Liver (tissue), 9 donors: ENCODE measurements around the gene TENM3. TPM values are rescaled to one million over a fixed set of nuclear protein-coding genes. Genes with fewer than 3 reads are reported as not detected.

Experiments used
- DNase-seq: peaks from one replicate; pipeline ENCODE4 v3.0.0-alpha.2; 2017; ENCODE audit warnings: low spot score
- H3K27ac ChIP-seq, 2 donors: one replicate each; pipeline ENCODE4 v1.7.0; 2013; ENCODE audit warnings: inconsistent platforms in 2 of 2, low read length in 2 of 2, control low read depth in 1 of 2, low read depth in 1 of 2, mild to moderate bottlenecking in 1 of 2
- H3K27me3 ChIP-seq, 4 donors: one replicate each; pipeline versions ENCODE4 v1.6.1 to v1.7.0; 2013; ENCODE audit warnings: low read length in 3 of 4, inconsistent platforms in 1 of 4, mild to moderate bottlenecking in 1 of 4, moderate library complexity in 1 of 4; ENCODE audit not compliant: control insufficient read depth in 4 of 4, insufficient read depth in 4 of 4
- H3K36me3 ChIP-seq, 4 donors: one replicate each; pipeline versions ENCODE4 v1.6.1 to v1.7.0; 2013; ENCODE audit warnings: low read length in 3 of 4, mild to moderate bottlenecking in 3 of 4, low read depth in 1 of 4, moderate library complexity in 1 of 4; ENCODE audit not compliant: control insufficient read depth in 4 of 4, insufficient read depth in 3 of 4
- H3K4me1 ChIP-seq, 4 donors: one replicate each; pipeline versions ENCODE4 v1.6.1 to v1.7.0; 2013; ENCODE audit warnings: low read length in 3 of 4, mild to moderate bottlenecking in 3 of 4, moderate library complexity in 1 of 4; ENCODE audit not compliant: control insufficient read depth in 4 of 4, insufficient read depth in 4 of 4
- H3K4me3 ChIP-seq, 3 donors: one replicate each; pipeline versions ENCODE4 v1.6.1 to v1.7.0; 2013; ENCODE audit warnings: low read length in 3 of 3, control low read depth in 1 of 3, low read depth in 1 of 3, mild to moderate bottlenecking in 1 of 3
- H3K9ac ChIP-seq, 2 donors: one replicate each; pipeline ENCODE4 v1.7.0; 2013; ENCODE audit warnings: low read length in 2 of 2, mild to moderate bottlenecking in 2 of 2, moderate library complexity in 2 of 2, control low read depth in 1 of 2, low read depth in 1 of 2
- H3K9me3 ChIP-seq, 4 donors: one replicate each; pipeline versions ENCODE4 v1.6.1 to v1.7.0; 2013; ENCODE audit warnings: low read length in 3 of 4; ENCODE audit not compliant: control insufficient read depth in 4 of 4
- FOXA2 ChIP-seq: IDR thresholded peaks from 2 replicates; pipeline ENCODE4 v1.6.1; 2016; ENCODE audit warnings: antibody characterized with exemption
- GABPA ChIP-seq, 2 donors: IDR thresholded peaks in 1 of 2; conservative IDR thresholded peaks in 1 of 2; 2 replicates each; pipeline ENCODE4 v1.6.1; 2016; ENCODE audit warnings: antibody characterized with exemption in 2 of 2, mild to moderate bottlenecking in 1 of 2, moderate library complexity in 1 of 2
- HNF4A ChIP-seq, 2 donors: conservative IDR thresholded peaks; 2 replicates each; pipeline ENCODE4 v1.6.1; 2016; ENCODE audit warnings: antibody characterized with exemption in 2 of 2, mild to moderate bottlenecking in 2 of 2
- HNF4G ChIP-seq: IDR thresholded peaks from 2 replicates; pipeline ENCODE4 v1.6.1; 2016; ENCODE audit warnings: antibody characterized with exemption
- NR2F2 ChIP-seq: IDR thresholded peaks from 2 replicates; pipeline ENCODE4 v1.6.1; 2016; ENCODE audit warnings: antibody characterized with exemption
- RAD21 ChIP-seq, 2 donors: IDR thresholded peaks; 2 replicates each; pipeline ENCODE4 v1.6.1; 2016; ENCODE audit warnings: antibody characterized with exemption in 2 of 2, mild to moderate bottlenecking in 2 of 2
- RXRA ChIP-seq, 2 donors: IDR thresholded peaks; 2 replicates each; pipeline ENCODE4 v1.6.1; 2017 to 2018; ENCODE audit warnings: antibody characterized with exemption in 2 of 2, mild to moderate bottlenecking in 1 of 2
- TAF1 ChIP-seq: conservative IDR thresholded peaks from 2 replicates; pipeline ENCODE4 v1.6.1; 2016; ENCODE audit warnings: antibody characterized with exemption, mild to moderate bottlenecking
- YY1 ChIP-seq: IDR thresholded peaks from 2 replicates; pipeline ENCODE4 v1.6.1; 2016; ENCODE audit warnings: antibody characterized with exemption, mild to moderate bottlenecking
- WGBS: extraction: QIAGEN DNeasy Blood & Tissue Kit; methylation state at CpG from one replicate; pipeline ENCODE4 v1.1.7; 2013; 5-methylcytosine and 5-hydroxymethylcytosine counted together
- polyA plus RNA-seq, 2 donors: library from polyadenylated mRNA; stranded (reverse) in 1 of 2; unstranded in 1 of 2; fragments of 200-250 nt in 1 of 2; fragments of >200 nt in 1 of 2; fragmentation: Nextera tagmentation in 1 of 2; extraction: Ambion mirVana in 1 of 2; gene quantifications; one replicate each; pipeline versions ENCODE4 v1.2.1 to v1.2.3, GENCODE V29; 2013 to 2015
- total RNA-seq, 2 donors: library from RNA; depleted of rRNA; stranded (reverse); fragments of >200 nt; gene quantifications; one replicate each; pipeline ENCODE4 v1.2.3, GENCODE V29; 2014
- TF ChIP-seq, protein P1 (sequence below): IDR thresholded peaks from 2 replicates; pipeline ENCODE4 v1.6.1; 2016; ENCODE audit warnings: antibody characterized with exemption, mild to moderate bottlenecking
- TF ChIP-seq, protein P2 (sequence below): IDR thresholded peaks from 2 replicates; pipeline ENCODE4 v1.6.1; 2016; ENCODE audit warnings: antibody characterized with exemption
- TF ChIP-seq, protein P3 (sequence below): fragments of 150-350 bp; IDR thresholded peaks from 2 replicates; pipeline ENCODE4 v1.5.1; 2017; ENCODE audit warnings: improper control_type of control experiment, low read depth, low read length; ENCODE audit not compliant: missing input control
- TF ChIP-seq, protein P4 (sequence below): IDR thresholded peaks from 2 replicates; pipeline ENCODE4 v1.6.1; 2016; ENCODE audit warnings: antibody characterized with exemption
- donor health status: healthy.
- donor health status: healthy.
- donor health status: healthy.
- donor health status: healthy.
- donor health status: healthy.

The TENM3 gene
- total and polyA plus RNA-seq, 4 donors: 0.32 to 16.8 (median 0.70) TPM

DNA sequence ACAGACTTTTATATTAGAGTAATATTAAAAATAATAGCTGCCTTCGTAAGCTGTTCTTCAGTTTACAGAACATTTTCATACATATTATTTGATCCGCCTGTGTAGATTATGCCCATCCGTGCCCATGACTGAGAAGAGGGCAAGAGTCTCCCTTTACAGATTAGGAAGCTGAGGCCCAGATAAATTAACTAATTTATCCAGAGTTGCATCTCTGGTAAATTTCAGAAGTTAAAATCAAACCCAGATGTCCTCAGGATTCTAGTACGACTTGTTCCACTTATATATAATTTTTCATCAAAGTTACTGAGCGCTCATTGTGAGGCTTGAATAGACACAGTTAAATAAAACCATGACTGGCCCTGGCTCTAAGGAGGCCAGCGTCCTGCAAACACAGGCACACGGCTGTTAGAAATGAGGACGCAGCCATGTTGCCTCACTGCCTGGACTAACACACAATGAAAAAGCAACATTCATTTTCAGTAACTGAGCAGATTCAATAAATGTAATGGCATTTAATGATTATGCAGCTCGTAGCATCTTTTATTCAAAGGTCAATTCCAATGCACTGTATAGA, 148.0 kb downstream of the TENM3 start:
- H3K9me3 ChIP-seq: no peaks in the 10 kb centered on the region
- no peak for DNase-seq
- TF ChIP-seq HNF4G (no peak), FOXA2 (no peak), TAF1 (no peak), GABPA (IDR thresholded peaks at IDR 0.05 in 1 of 2, conservative IDR thresholded peaks at IDR 0.05 in 1 of 2) (no peak), NR2F2 (no peak), RAD21 (IDR thresholded peaks at IDR 0.05) (no peak)
- TF ChIP-seq, protein P1, sequence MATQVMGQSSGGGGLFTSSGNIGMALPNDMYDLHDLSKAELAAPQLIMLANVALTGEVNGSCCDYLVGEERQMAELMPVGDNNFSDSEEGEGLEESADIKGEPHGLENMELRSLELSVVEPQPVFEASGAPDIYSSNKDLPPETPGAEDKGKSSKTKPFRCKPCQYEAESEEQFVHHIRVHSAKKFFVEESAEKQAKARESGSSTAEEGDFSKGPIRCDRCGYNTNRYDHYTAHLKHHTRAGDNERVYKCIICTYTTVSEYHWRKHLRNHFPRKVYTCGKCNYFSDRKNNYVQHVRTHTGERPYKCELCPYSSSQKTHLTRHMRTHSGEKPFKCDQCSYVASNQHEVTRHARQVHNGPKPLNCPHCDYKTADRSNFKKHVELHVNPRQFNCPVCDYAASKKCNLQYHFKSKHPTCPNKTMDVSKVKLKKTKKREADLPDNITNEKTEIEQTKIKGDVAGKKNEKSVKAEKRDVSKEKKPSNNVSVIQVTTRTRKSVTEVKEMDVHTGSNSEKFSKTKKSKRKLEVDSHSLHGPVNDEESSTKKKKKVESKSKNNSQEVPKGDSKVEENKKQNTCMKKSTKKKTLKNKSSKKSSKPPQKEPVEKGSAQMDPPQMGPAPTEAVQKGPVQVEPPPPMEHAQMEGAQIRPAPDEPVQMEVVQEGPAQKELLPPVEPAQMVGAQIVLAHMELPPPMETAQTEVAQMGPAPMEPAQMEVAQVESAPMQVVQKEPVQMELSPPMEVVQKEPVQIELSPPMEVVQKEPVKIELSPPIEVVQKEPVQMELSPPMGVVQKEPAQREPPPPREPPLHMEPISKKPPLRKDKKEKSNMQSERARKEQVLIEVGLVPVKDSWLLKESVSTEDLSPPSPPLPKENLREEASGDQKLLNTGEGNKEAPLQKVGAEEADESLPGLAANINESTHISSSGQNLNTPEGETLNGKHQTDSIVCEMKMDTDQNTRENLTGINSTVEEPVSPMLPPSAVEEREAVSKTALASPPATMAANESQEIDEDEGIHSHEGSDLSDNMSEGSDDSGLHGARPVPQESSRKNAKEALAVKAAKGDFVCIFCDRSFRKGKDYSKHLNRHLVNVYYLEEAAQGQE: no peak
- TF ChIP-seq, protein P2, sequence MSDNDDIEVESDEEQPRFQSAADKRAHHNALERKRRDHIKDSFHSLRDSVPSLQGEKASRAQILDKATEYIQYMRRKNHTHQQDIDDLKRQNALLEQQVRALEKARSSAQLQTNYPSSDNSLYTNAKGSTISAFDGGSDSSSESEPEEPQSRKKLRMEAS: no peak
- TF ChIP-seq, protein P3, sequence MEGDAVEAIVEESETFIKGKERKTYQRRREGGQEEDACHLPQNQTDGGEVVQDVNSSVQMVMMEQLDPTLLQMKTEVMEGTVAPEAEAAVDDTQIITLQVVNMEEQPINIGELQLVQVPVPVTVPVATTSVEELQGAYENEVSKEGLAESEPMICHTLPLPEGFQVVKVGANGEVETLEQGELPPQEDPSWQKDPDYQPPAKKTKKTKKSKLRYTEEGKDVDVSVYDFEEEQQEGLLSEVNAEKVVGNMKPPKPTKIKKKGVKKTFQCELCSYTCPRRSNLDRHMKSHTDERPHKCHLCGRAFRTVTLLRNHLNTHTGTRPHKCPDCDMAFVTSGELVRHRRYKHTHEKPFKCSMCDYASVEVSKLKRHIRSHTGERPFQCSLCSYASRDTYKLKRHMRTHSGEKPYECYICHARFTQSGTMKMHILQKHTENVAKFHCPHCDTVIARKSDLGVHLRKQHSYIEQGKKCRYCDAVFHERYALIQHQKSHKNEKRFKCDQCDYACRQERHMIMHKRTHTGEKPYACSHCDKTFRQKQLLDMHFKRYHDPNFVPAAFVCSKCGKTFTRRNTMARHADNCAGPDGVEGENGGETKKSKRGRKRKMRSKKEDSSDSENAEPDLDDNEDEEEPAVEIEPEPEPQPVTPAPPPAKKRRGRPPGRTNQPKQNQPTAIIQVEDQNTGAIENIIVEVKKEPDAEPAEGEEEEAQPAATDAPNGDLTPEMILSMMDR: no peak
- no peaks in the 10 kb centered on the region for H3K4me1 ChIP-seq
- H3K27ac ChIP-seq: no peak overlapping the region
- H3K36me3 ChIP-seq: no peaks in the 10 kb centered on the region
- no peaks in the 10 kb centered on the region for H3K27me3 ChIP-seq
- WGBS: 85% methylated on average over 9 of the region's 9 CpGs
- H3K9ac ChIP-seq: no peak overlapping the region
- H3K4me3 ChIP-seq: no peak overlapping the region

- no peak for DNase-seq
- no peaks in the 10 kb centered on the region for H3K9me3 ChIP-seq
- no peaks in the 10 kb centered on the region for H3K27me3 ChIP-seq
- TF ChIP-seq, protein P1: no peak
- TF ChIP-seq TAF1 (no peak), HNF4A (conservative IDR thresholded peaks at IDR 0.05) (no peak), YY1 (no peak), RXRA (IDR thresholded peaks at IDR 0.05) (no peak), GABPA (IDR thresholded peaks at IDR 0.05 in 1 of 2, conservative IDR thresholded peaks at IDR 0.05 in 1 of 2) (no peak), FOXA2 (no peak), NR2F2 (no peak)
- TF ChIP-seq, protein P4, sequence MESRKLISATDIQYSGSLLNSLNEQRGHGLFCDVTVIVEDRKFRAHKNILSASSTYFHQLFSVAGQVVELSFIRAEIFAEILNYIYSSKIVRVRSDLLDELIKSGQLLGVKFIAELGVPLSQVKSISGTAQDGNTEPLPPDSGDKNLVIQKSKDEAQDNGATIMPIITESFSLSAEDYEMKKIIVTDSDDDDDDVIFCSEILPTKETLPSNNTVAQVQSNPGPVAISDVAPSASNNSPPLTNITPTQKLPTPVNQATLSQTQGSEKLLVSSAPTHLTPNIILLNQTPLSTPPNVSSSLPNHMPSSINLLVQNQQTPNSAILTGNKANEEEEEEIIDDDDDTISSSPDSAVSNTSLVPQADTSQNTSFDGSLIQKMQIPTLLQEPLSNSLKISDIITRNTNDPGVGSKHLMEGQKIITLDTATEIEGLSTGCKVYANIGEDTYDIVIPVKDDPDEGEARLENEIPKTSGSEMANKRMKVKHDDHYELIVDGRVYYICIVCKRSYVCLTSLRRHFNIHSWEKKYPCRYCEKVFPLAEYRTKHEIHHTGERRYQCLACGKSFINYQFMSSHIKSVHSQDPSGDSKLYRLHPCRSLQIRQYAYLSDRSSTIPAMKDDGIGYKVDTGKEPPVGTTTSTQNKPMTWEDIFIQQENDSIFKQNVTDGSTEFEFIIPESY: no peak
- TF ChIP-seq, protein P2: no peak
- H3K27ac ChIP-seq: no peak overlapping the region
- WGBS: 91% methylated on average over 3 of the region's 3 CpGs
- no peak overlapping the region for H3K4me3 ChIP-seq
- no peak overlapping the region for H3K9ac ChIP-seq
- H3K4me1 ChIP-seq: no peaks in the 10 kb centered on the region
- H3K36me3 ChIP-seq: no peaks in the 10 kb centered on the region
Observed at GRCh38 chr4:182394181-182394580, 151.0 kb downstream of the TENM3 start.
